Common myeloid progenitor, CD34-positive (primary cell): ENCODE measurements around the gene RPL19.

ENCODE experiments used
- CTCF ChIA-PET: fragments of 350-600 bp; sonication (Branson Sonifier 250); formaldehyde crosslinking; loops from one replicate; lab custom pipeline; 2021; ENCODE audit warnings: antibody characterized with exemption; lab: Charles Lee
- POLR2A ChIA-PET: fragments of 350-600 bp; sonication (Branson Sonifier 250); formaldehyde crosslinking; loops from one replicate; lab custom pipeline; 2021; ENCODE audit warnings: antibody characterized with exemption; lab: Charles Lee
- DNase-seq, 3 donors: peaks; one replicate each; pipeline versions ENCODE4 v3.0.0 to v3.0.0-alpha.2; 2013
- H3K27ac ChIP-seq, 2 experiments: 1 replicate in 1 of 2; 2 replicates in 1 of 2; pipeline ENCODE4 v1.7.0; 2013; ENCODE audit warnings: inconsistent platforms in 2 of 2, low read length in 2 of 2, mild to moderate bottlenecking in 2 of 2, low read depth in 1 of 2, moderate library complexity in 1 of 2; ENCODE audit not compliant: severe bottlenecking in 2 of 2, insufficient read depth in 1 of 2, poor library complexity in 1 of 2
- H3K27me3 ChIP-seq, 5 experiments: replicated peaks in 2 of 5; 1 replicate in 3 of 5; 2 replicates in 2 of 5; pipeline versions ENCODE4 v1.6.1 to v1.7.0; 2013; ENCODE audit warnings: low read length in 4 of 5, mild to moderate bottlenecking in 2 of 5, moderate library complexity in 2 of 5, inconsistent platforms in 1 of 5; ENCODE audit not compliant: insufficient read depth in 5 of 5, control insufficient read depth in 4 of 5
- H3K36me3 ChIP-seq, 4 experiments: 1 replicate in 2 of 4; 2 replicates in 2 of 4; pipeline versions ENCODE4 v1.6.1 to v1.7.0; 2013; ENCODE audit warnings: low read length in 3 of 4, control low read depth in 1 of 4, mild to moderate bottlenecking in 1 of 4; ENCODE audit not compliant: control insufficient read depth in 4 of 4, insufficient read depth in 4 of 4
- H3K4me1 ChIP-seq, 4 experiments: 1 replicate in 3 of 4; 2 replicates in 1 of 4; pipeline versions ENCODE4 v1.6.1 to v1.7.1; 2013; ENCODE audit warnings: low read length in 3 of 4, mild to moderate bottlenecking in 3 of 4, control low read depth in 1 of 4, inconsistent platforms in 1 of 4, moderate library complexity in 1 of 4; ENCODE audit not compliant: control insufficient read depth in 4 of 4, insufficient read depth in 4 of 4; ENCODE audit errors: control extremely low read depth in 1 of 4
- H3K4me3 ChIP-seq, 7 experiments: 1 replicate in 4 of 7; 2 replicates in 3 of 7; pipeline versions ENCODE4 v1.5.1 to v1.7.0; 2013; ENCODE audit warnings: mild to moderate bottlenecking in 7 of 7, low read length in 6 of 7, moderate library complexity in 6 of 7, inconsistent platforms in 2 of 7, low read depth in 2 of 7, control low read depth in 1 of 7; ENCODE audit not compliant: insufficient read depth in 4 of 7, control insufficient read depth in 1 of 7; ENCODE audit errors: extremely low read depth in 1 of 7
- H3K9me3 ChIP-seq, 5 experiments: 1 replicate in 4 of 5; 2 replicates in 1 of 5; pipeline versions ENCODE4 v1.6.1 to v1.7.1; 2013; ENCODE audit warnings: low read length in 4 of 5, mild to moderate bottlenecking in 2 of 5, inconsistent platforms in 1 of 5, low read depth in 1 of 5, moderate library complexity in 1 of 5; ENCODE audit not compliant: control insufficient read depth in 4 of 5, insufficient read depth in 2 of 5; ENCODE audit errors: control extremely low read depth in 1 of 5
- WGBS: methylation state at CpG from one replicate; pipeline ENCODE4 v1.1.5; 2013; ENCODE audit not compliant: insufficient coverage; 5-methylcytosine and 5-hydroxymethylcytosine counted together

Gene RPL19

DNA sequence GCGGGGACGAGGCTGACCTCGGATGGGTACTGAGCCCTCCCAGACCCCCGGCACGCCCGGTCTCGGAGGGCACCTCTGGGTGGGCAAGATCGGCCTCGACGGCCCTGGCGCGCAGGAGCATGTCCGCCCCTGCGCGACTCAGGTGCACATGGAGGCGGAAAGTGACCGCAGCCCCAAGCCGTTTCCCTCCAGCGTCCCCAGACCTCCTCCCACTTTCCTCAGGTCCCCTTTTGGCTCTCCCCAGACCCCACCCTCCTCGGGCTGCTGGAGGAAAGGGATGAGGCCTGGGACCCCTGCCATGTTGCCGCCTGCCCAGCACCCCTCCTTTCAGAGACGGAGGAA lies 10.0 kb downstream of the RPL19 start:
- ChIA-PET POLR2A (interaction anchor here (1.0 kb wide), 1 partner anchor 10 kb away, joined by 6 read pairs; the partner anchor contains the start of gene RPL19), CTCF (interaction anchor here (0.6 to 13.9 kb wide), 4 partner anchors 13 to 30 kb away, joined by 3 to 425 read pairs (median 4); partner anchors contain the start of gene STAC2)
- no peak overlapping the region for H3K27ac ChIP-seq
- no peaks in the 10 kb centered on the region for H3K9me3 ChIP-seq
- H3K4me1 ChIP-seq, result peaks cover 0 to 32% (median 26%) of the 10 kb centered on the region in 4 experiments
- no peak for DNase-seq
- 2% methylated on average over 19 of the region's 22 CpGs for WGBS
- H3K36me3 ChIP-seq, result peaks cover 0 to 2% (median 2%) of the 10 kb centered on the region in 4 experiments
- peaks cover 0 to 5% (median 2%) of the 10 kb centered on the region in 5 experiments for H3K27me3 ChIP-seq
- peak overlapping the region; percentile 15 to 71 (median 53) for H3K4me3 ChIP-seq

DNA sequence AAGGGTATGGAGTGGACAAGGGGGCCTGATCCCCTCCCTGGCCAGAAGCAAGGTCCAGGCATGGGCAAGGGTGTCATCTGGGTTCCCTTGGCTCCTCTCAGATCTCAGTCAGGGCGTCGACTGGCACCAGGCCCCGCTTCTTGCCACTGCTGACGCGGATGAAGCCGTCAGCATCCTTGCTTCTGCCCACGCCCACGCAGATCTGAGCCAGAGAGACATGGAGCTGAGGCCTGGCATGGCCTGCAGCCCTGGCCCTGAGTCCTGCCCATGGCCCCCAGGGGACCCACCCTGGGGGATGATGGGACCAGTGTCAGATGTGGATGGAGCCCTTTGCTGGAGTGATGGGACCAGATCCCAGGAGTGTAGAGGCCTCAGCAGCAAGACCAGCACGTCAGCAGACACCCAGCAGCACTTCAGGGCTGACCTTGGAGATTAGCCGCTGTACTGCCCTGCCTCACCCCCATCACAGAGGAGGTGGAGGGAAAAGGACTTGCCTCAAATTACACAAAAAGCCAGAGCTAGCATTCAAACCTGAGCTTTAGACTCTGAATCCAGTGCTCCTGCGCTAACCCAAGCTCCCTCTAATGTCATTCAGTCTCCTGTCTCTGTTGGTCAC lies 12.2 kb downstream of the RPL19 start:
- peaks cover 0 to 29% (median 24%) of the 10 kb centered on the region in 4 experiments for H3K4me1 ChIP-seq

DNA sequence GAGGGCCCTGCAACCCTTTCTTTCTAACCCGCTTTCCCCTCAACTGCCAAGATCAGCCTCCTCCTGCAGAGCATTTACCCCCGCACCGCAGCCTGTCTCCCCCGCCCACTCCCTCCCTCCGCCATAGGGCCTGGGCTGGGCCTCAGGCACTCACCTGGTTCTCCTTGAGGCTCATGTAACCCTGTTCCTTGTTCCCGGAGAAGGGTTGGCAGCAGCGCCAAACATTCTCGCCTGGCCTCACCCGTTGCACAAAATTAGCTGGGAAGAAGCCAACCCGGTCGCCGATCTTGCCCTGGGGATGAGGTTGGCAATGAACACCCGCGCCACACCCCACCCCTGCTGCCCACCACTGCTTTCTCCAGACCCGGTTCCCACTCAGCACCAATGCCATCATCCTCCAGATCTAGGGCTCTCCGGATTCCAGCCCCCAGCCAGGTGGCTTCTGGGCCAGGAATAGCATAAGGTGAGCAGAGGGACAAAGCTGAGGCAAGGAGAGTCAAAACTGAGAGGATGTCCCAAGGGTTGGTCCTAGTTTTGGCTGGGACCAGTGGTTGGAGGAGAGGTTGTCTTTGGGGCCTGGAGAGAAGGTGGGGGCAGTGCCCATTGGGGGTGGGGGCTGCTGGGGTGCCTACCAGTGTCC lies 12.9 kb downstream of the RPL19 start:
- Histone ChIP-seq H3K27me3 (peaks cover 0 to 19% (median 3%) of the 10 kb centered on the region in 5 experiments), H3K4me1 (peaks cover 0 to 29% (median 24%) of the 10 kb centered on the region in 4 experiments), H3K36me3 (no peaks in the 10 kb centered on the region), H3K27ac (no peak overlapping the region), H3K9me3 (no peaks in the 10 kb centered on the region), H3K4me3 (no peak overlapping the region)
- DNase-seq, result no peak
- CTCF ChIA-PET, result interaction anchor here (1.1 to 3.5 kb wide), 4 partner anchors 11 to 31 kb away, joined by 3 to 14 read pairs (median 4); no protein-coding TSS in a partner anchor
- WGBS, result 87% methylated on average over 16 of the region's 16 CpGs
- POLR2A ChIA-PET, result interaction anchor here (1.2 kb wide), 1 partner anchor 10 kb away, joined by 3 read pairs; no protein-coding TSS in a partner anchor

More for the DNA sequence above, 12.2 kb downstream of the RPL19 start:
- 96% methylated on average over 11 of the region's 11 CpGs for WGBS
- ChIA-PET CTCF (interaction anchor here (1.1 to 3.5 kb wide), 4 partner anchors 11 to 32 kb away, joined by 3 to 14 read pairs (median 4); no protein-coding TSS in a partner anchor), POLR2A (interaction anchor here (1.2 kb wide), 1 partner anchor 11 kb away, joined by 3 read pairs; no protein-coding TSS in a partner anchor)
- H3K9me3 ChIP-seq, result no peaks in the 10 kb centered on the region
- H3K27ac ChIP-seq, result no peak overlapping the region
- H3K4me3 ChIP-seq, result no peak overlapping the region
- DNase-seq, result no peak
- no peaks in the 10 kb centered on the region for H3K36me3 ChIP-seq
- H3K27me3 ChIP-seq, result peaks cover 0 to 14% (median 3%) of the 10 kb centered on the region in 5 experiments

DNA sequence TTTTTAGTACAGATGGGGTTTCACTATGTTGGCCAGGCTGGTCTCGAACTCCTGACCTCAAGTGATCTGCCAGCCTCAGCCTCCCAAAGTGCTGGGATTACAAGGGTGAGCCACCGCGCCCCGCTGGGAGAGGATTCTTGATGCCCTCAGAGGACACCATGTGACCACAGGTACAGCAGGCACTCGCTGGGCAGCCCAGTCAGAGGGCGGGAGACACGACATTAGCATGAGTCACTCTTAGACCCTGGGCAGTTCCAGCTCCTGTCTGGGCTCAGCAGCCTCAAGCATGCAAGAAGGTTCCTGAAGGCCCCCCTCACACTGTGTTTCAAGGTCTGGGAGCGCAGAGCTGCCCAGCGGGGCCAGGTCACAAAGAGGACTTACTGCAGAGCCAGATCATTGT lies 13.8 kb downstream of the RPL19 start:
- H3K27me3 ChIP-seq, result peaks cover 0 to 28% (median 5%) of the 10 kb centered on the region in 5 experiments
- peaks cover 0 to 25% (median 21%) of the 10 kb centered on the region in 4 experiments for H3K4me1 ChIP-seq
- no peak for DNase-seq
- no peaks in the 10 kb centered on the region for H3K36me3 ChIP-seq
- no peaks in the 10 kb centered on the region for H3K9me3 ChIP-seq
- ChIA-PET POLR2A (no interaction called here), CTCF (interaction anchor here (0.9 to 3.5 kb wide), 3 partner anchors 22 to 30 kb away, joined by 4 to 14 read pairs (median 5); no protein-coding TSS in a partner anchor)
- no peak overlapping the region for H3K4me3 ChIP-seq
- H3K27ac ChIP-seq, result no peak overlapping the region
- 93% methylated on average over 8 of the region's 9 CpGs for WGBS

DNA sequence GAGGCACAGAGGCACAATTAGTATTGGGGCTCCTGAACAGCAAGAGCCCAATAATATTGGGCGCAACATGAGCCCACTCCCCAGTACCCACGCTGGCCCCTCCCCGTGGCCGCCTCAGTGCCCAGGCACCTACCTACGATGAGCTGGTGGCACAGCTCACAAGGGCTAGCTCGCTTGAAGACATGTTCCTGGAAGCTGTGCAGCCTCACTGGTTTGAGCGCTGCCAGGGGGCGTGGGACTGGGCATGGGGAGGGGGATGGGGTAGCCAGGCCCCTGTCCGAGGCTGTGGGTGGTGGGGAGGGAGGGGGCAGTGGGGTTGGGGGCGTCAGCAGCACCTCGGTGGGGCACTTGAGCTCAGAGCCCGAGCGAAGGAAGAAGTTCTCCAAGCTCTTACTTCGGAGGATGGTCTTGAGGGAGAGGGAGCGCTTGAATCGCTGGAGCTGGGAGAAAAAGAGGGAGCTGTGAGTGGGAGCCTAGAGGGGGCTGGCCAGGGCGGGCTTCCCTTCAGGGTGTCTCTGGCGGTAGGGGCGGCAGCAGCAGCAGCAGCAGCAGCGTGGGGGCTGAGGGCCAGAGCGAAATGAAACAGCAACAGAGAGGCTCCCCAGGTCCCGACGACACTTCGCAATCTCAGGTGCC lies 17.8 kb downstream of the RPL19 start:
- ChIA-PET CTCF (interaction anchor here (1.2 to 1.6 kb wide), 4 partner anchors 11 to 29 kb away, joined by 3 to 6 read pairs (median 4); no protein-coding TSS in a partner anchor), POLR2A (interaction anchor here (0.9 kb wide), 1 partner anchor 18 kb away, joined by 3 read pairs; the partner anchor contains the start of gene RPL19)
- Histone ChIP-seq H3K9me3 (no peaks in the 10 kb centered on the region), H3K4me3 (peak overlapping the region in 1 of 7 experiments; percentile 38), H3K4me1 (peaks cover 0 to 4% (median 2%) of the 10 kb centered on the region in 4 experiments), H3K27me3 (peaks cover 0 to 39% (median 18%) of the 10 kb centered on the region in 5 experiments), H3K27ac (no peak overlapping the region), H3K36me3 (no peaks in the 10 kb centered on the region)
- DNase-seq, result no peak
- 21% methylated on average over 16 of the region's 24 CpGs for WGBS

DNA sequence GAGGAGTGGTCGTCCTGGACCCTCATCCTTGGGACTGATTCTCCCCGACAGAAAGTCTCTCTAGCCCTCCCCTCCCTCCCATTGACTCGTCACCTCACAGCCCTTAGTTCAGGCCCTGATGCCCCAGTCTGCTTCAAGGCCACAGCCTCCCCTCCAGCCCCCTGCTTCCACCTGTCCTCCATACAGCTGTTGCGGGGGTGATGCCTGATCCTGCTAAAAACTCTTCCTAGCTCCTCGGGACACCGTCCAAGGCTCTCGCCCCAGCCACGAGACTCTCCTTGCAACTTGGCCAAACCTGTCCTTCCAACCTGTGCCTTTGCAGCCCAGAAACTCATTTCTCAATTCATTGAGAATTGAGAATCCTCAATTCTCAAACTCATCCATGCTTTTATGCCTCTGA lies 18.8 kb downstream of the RPL19 start:
- Histone ChIP-seq H3K27ac (no peak overlapping the region), H3K4me3 (no peak overlapping the region), H3K36me3 (no peaks in the 10 kb centered on the region), H3K4me1 (peaks cover 0 to 4% (median 2%) of the 10 kb centered on the region in 4 experiments), H3K9me3 (no peaks in the 10 kb centered on the region), H3K27me3 (peaks cover 0 to 50% (median 25%) of the 10 kb centered on the region in 5 experiments)
- WGBS, result 100% methylated on average over 5 of the region's 8 CpGs
- POLR2A ChIA-PET, result no interaction called here
- DNase-seq, result no peak
- CTCF ChIA-PET, result interaction anchor here (1.0 to 1.6 kb wide), 5 partner anchors 14 to 28 kb away, joined by 3 to 7 read pairs (median 4); no protein-coding TSS in a partner anchor
